Common myeloid progenitor, CD34-positive (primary cell): Measurements from ENCODE around the gene HLA-DOB.

Experiments used
- CTCF ChIA-PET: fragments of 350-600 bp; sonication (Branson Sonifier 250); formaldehyde crosslinking; loops from one replicate; lab custom pipeline; 2021; ENCODE audit warnings: antibody characterized with exemption; lab: Charles Lee
- POLR2A ChIA-PET: fragments of 350-600 bp; sonication (Branson Sonifier 250); formaldehyde crosslinking; loops from one replicate; lab custom pipeline; 2021; ENCODE audit warnings: antibody characterized with exemption; lab: Charles Lee
- DNase-seq, 3 donors: peaks; one replicate each; pipeline versions ENCODE4 v3.0.0 to v3.0.0-alpha.2; 2013
- H3K27ac ChIP-seq, 2 experiments: 1 replicate in 1 of 2; 2 replicates in 1 of 2; pipeline ENCODE4 v1.7.0; 2013; ENCODE audit warnings: inconsistent platforms in 2 of 2, low read length in 2 of 2, mild to moderate bottlenecking in 2 of 2, low read depth in 1 of 2, moderate library complexity in 1 of 2; ENCODE audit not compliant: severe bottlenecking in 2 of 2, insufficient read depth in 1 of 2, poor library complexity in 1 of 2
- H3K27me3 ChIP-seq, 5 experiments: replicated peaks in 2 of 5; 1 replicate in 3 of 5; 2 replicates in 2 of 5; pipeline versions ENCODE4 v1.6.1 to v1.7.0; 2013; ENCODE audit warnings: low read length in 4 of 5, mild to moderate bottlenecking in 2 of 5, moderate library complexity in 2 of 5, inconsistent platforms in 1 of 5; ENCODE audit not compliant: insufficient read depth in 5 of 5, control insufficient read depth in 4 of 5
- H3K36me3 ChIP-seq, 4 experiments: 1 replicate in 2 of 4; 2 replicates in 2 of 4; pipeline versions ENCODE4 v1.6.1 to v1.7.0; 2013; ENCODE audit warnings: low read length in 3 of 4, control low read depth in 1 of 4, mild to moderate bottlenecking in 1 of 4; ENCODE audit not compliant: control insufficient read depth in 4 of 4, insufficient read depth in 4 of 4
- H3K4me1 ChIP-seq, 4 experiments: 1 replicate in 3 of 4; 2 replicates in 1 of 4; pipeline versions ENCODE4 v1.6.1 to v1.7.1; 2013; ENCODE audit warnings: low read length in 3 of 4, mild to moderate bottlenecking in 3 of 4, control low read depth in 1 of 4, inconsistent platforms in 1 of 4, moderate library complexity in 1 of 4; ENCODE audit not compliant: control insufficient read depth in 4 of 4, insufficient read depth in 4 of 4; ENCODE audit errors: control extremely low read depth in 1 of 4
- H3K4me3 ChIP-seq, 7 experiments: 1 replicate in 4 of 7; 2 replicates in 3 of 7; pipeline versions ENCODE4 v1.5.1 to v1.7.0; 2013; ENCODE audit warnings: mild to moderate bottlenecking in 7 of 7, low read length in 6 of 7, moderate library complexity in 6 of 7, inconsistent platforms in 2 of 7, low read depth in 2 of 7, control low read depth in 1 of 7; ENCODE audit not compliant: insufficient read depth in 4 of 7, control insufficient read depth in 1 of 7; ENCODE audit errors: extremely low read depth in 1 of 7
- H3K9me3 ChIP-seq, 5 experiments: 1 replicate in 4 of 5; 2 replicates in 1 of 5; pipeline versions ENCODE4 v1.6.1 to v1.7.1; 2013; ENCODE audit warnings: low read length in 4 of 5, mild to moderate bottlenecking in 2 of 5, inconsistent platforms in 1 of 5, low read depth in 1 of 5, moderate library complexity in 1 of 5; ENCODE audit not compliant: control insufficient read depth in 4 of 5, insufficient read depth in 2 of 5; ENCODE audit errors: control extremely low read depth in 1 of 5
- WGBS: methylation state at CpG from one replicate; pipeline ENCODE4 v1.1.5; 2013; ENCODE audit not compliant: insufficient coverage; 5-methylcytosine and 5-hydroxymethylcytosine counted together

The HLA-DOB gene

GRCh38 chr6:32803416-32803815 lies 13.4 kb downstream of the HLA-DOB start:
- DNase-seq: peak in 1 of 3 donors; percentile 11
- WGBS: no CpG with 5 or more reads among the region's 2 CpGs

GRCh38 chr6:32799740-32800139 lies 17.1 kb downstream of the HLA-DOB start:
- no peak for DNase-seq
- no peaks in the 10 kb centered on the region for H3K36me3 ChIP-seq
- CTCF ChIA-PET: interaction anchor here (0.9 to 1.5 kb wide), 7 partner anchors 9 to 56 kb away, joined by 3 to 6 read pairs (median 4); partner anchors contain the start of genes HLA-DQB2 and TAP2
- H3K27me3 ChIP-seq: no peaks in the 10 kb centered on the region
- no peak overlapping the region for H3K27ac ChIP-seq
- POLR2A ChIA-PET: no interaction called here
- peaks cover 0 to 10% (median 2%) of the 10 kb centered on the region in 5 experiments for H3K9me3 ChIP-seq
- H3K4me3 ChIP-seq: no peak overlapping the region
- no CpG with 5 or more reads among the region's 3 CpGs for WGBS
- peaks cover 4 to 25% (median 21%) of the 10 kb centered on the region in 4 experiments for H3K4me1 ChIP-seq

More at GRCh38 chr6:32803416-32803815, 13.4 kb downstream of the HLA-DOB start:
- CTCF ChIA-PET: interaction anchor here (0.9 to 1.3 kb wide), 3 partner anchors 22 to 390 kb away, joined by 3 to 5 read pairs (median 3); no protein-coding TSS in a partner anchor
- H3K4me3 ChIP-seq: no peak overlapping the region
- H3K4me1 ChIP-seq: peaks cover 0 to 8% (median 6%) of the 10 kb centered on the region in 4 experiments
- no peaks in the 10 kb centered on the region for H3K36me3 ChIP-seq
- H3K9me3 ChIP-seq: peaks cover 0 to 9% (median 2%) of the 10 kb centered on the region in 5 experiments
- no peak overlapping the region for H3K27ac ChIP-seq
- POLR2A ChIA-PET: no interaction called here
- no peaks in the 10 kb centered on the region for H3K27me3 ChIP-seq

DNA sequence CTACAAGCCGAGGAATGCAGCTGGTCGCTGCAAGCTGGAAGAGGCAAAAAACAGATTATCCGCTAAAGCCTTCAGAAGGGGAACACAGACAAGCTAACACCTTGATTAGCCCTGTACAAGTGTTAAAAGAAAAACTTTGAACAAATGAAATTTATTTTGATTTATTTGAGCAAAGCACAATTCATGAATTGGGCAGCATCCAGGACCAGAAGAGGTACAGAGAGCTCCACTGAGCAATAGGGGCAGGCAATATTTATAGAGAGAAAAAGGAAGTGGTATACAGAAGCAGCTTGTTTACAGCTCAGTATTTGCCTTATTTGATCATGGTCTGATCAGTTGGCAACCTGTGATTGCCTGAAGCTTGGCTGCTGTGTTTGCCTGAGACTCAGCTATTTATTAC lies 17.6 kb downstream of the HLA-DOB start:
- H3K36me3 ChIP-seq: no peaks in the 10 kb centered on the region
- no peak overlapping the region for H3K4me3 ChIP-seq
- H3K27me3 ChIP-seq: no peaks in the 10 kb centered on the region
- POLR2A ChIA-PET: no interaction called here
- DNase-seq: peak in 2 of 3 donors; percentile 59 to 69
- CTCF ChIA-PET: interaction anchor here (0.7 to 1.5 kb wide), 8 partner anchors 10 to 56 kb away, joined by 3 to 6 read pairs (median 4); partner anchors contain the start of genes HLA-DQB2 and TAP2
- peaks cover 10 to 30% (median 26%) of the 10 kb centered on the region in 4 experiments for H3K4me1 ChIP-seq
- 100% methylated on average over 1 of the region's 3 CpGs for WGBS
- H3K27ac ChIP-seq: no peak overlapping the region
- peaks cover 0 to 10% (median 2%) of the 10 kb centered on the region in 5 experiments for H3K9me3 ChIP-seq

DNA sequence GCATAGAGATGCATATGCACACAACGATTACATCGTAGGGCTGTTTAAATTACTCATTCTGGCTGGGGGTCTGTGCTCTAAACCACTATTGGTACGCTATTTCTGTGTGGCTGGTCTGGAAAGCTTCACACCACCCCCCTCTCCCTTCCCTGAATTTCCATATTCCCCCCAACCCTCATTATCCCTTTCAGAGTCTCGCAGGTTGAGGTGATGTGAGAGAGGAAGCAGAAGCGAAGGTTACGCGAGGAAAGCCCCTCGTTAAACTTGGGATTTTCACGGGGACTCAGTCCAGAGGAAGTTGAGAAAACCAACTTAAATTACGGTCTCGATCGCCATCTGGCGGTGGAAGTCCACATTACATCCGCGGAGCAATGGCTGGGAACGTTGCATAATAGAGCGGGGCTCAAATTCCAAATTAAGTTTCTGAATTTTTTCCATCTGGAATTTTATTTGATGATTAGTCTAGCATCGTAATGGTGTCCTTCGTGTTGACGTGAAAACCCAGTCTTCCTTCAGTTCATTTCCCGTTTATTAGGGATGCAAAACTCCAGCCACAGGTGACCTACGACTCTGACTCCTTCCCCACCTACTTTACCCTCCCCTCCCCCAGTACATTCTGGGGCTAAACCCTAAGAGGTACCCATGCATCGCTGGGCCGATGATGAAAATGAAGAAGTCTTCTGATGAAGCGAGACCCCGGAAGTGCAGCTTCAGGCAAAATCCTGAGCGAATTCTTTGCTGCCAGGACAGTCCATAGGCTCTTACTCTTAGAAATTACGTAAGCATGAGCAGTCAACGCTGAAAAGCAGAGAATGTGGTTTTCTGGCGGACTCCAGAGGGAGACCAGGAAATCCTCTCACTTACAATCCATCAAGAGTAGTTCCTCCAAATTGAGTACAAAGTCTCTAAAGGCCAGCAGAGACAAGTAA lies 19.7 kb downstream of the HLA-DOB start:
- Histone ChIP-seq H3K27me3 (no peaks in the 10 kb centered on the region), H3K27ac (no peak overlapping the region)
- POLR2A ChIA-PET: no interaction called here

GRCh38 chr6:32794510-32794909 lies 22.3 kb downstream of the HLA-DOB start:
- Histone ChIP-seq H3K4me3 (peak overlapping the region in 2 of 7 experiments; percentile 26 to 38), H3K9me3 (peaks cover 0 to 10% (median 2%) of the 10 kb centered on the region in 5 experiments), H3K4me1 (peaks cover 14 to 43% (median 27%) of the 10 kb centered on the region in 4 experiments), H3K27me3 (no peaks in the 10 kb centered on the region), H3K36me3 (no peaks in the 10 kb centered on the region), H3K27ac (no peak overlapping the region)
- ChIA-PET CTCF (interaction anchor here (0.8 to 2.2 kb wide), 14 partner anchors 9 to 676 kb away, joined by 3 to 9 read pairs (median 5); partner anchors contain the start of genes HLA-DQA2, PSMB8, PSMB9 and TAP1), POLR2A (interaction anchor here (0.6 kb wide), 1 partner anchor 871 kb away, joined by 3 read pairs; no protein-coding TSS in a partner anchor)
- 0% methylated on average over 1 of the region's 2 CpGs for WGBS
- peak in 2 of 3 donors; percentile 70 to 78 for DNase-seq

More for the DNA sequence above, 19.7 kb downstream of the HLA-DOB start:
- DNase-seq: peak; percentile 67 to 89 (median 84)
- peaks cover 14 to 43% (median 27%) of the 10 kb centered on the region in 4 experiments for H3K4me1 ChIP-seq
- CTCF ChIA-PET: interaction anchor here (1.3 to 2.3 kb wide), 5 partner anchors 9 to 383 kb away, joined by 3 to 14 read pairs (median 7); no protein-coding TSS in a partner anchor
- peaks cover 0 to 10% (median 2%) of the 10 kb centered on the region in 5 experiments for H3K9me3 ChIP-seq
- WGBS: 0% methylated on average over 19 of the region's 30 CpGs
- H3K36me3 ChIP-seq: no peaks in the 10 kb centered on the region
- H3K4me3 ChIP-seq: peak overlapping the region in 6 of 7 experiments; percentile 52 to 79 (median 61)

DNA sequence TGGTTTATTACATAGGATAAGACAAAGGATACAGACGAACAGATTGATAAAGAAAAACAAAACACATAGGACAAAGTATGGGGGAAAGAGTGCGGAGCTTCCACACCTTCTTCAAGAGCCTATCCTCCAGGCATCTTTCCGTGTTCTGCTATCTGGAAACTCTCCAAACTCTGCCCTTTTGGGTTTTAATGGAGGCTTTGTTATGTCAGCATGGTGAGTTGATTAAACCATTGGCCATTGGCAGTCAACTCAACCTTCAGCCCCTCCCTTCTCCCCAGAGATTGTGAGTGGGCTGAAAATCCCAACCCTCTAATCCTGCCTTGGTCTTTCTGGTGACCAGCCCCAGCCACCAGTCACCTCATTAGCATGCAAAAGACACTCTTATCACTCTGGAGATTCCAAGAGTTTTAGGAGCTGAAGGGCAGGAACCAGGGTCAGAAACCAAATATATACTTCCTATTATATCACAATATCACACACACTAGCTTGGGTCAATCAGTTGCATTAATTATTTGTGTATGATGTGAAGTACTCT lies 23.8 kb downstream of the HLA-DOB start:
- ChIA-PET CTCF (interaction anchor here (0.6 to 1.9 kb wide), 13 partner anchors 13 to 381 kb away, joined by 3 to 6 read pairs (median 3); partner anchors contain the start of gene HLA-DQA2), POLR2A (no interaction called here)
- Histone ChIP-seq H3K36me3 (no peaks in the 10 kb centered on the region), H3K9me3 (no peaks in the 10 kb centered on the region), H3K4me1 (peaks cover 14 to 41% (median 27%) of the 10 kb centered on the region in 4 experiments), H3K27me3 (no peaks in the 10 kb centered on the region), H3K27ac (no peak overlapping the region), H3K4me3 (no peak overlapping the region)
- no CpG with 5 or more reads among the region's 3 CpGs for WGBS
- no peak for DNase-seq
